K562 (cell line): ENCODE data around the gene SCTR. TPM values are rescaled to one million over a fixed set of nuclear protein-coding genes. Genes with fewer than 3 reads are reported as not detected.

ENCODE experiments used
- NEUROD1 ChIP-seq: fragments of 150-350 bp; IDR thresholded peaks from 2 replicates; pipeline ENCODE4 v1.6.1; 2014; ENCODE audit warnings: borderline replicate concordance, low read length, low read depth; ENCODE audit not compliant: partially characterized antibody
- NR2C2 ChIP-seq, 2 experiments: fragments of 200-800 bp in 1 of 2; sonication (Bioruptor generic) in 1 of 2; sonication (generic) in 1 of 2; formaldehyde crosslinking in 1 of 2; IDR thresholded peaks; 2 replicates each; pipeline versions ENCODE4 v1.6.1 to v1.8.0; 2016 to 2022; ENCODE audit warnings: mild to moderate bottlenecking in 1 of 2, missing compliant biosample characterization in 1 of 2, missing genetic modification characterization in 1 of 2, missing genetic modification reagents in 1 of 2
- RFX1 ChIP-seq: fragments of 450-650 bp; IDR thresholded peaks from 2 replicates; pipeline ENCODE4 v1.6.1; 2016; ENCODE audit warnings: mild to moderate bottlenecking, moderate library complexity
- polyA plus RNA-seq, 8 experiments: library from polyadenylated mRNA; depleted of rRNA in 4 of 8; stranded (reverse) in 5 of 8; unstranded in 3 of 8; fragments of >200 nt; fragmentation: Nextera tagmentation in 2 of 8; fragmentation: Illumina TruSeq in 1 of 8; extraction: Ambion mirVana in 2 of 8; extraction: Trizol in 1 of 8; gene quantifications; 2 replicates each; pipeline versions ENCODE4 v1.2.1 to v1.2.3, GENCODE V29; 2011 to 2014; ENCODE audit warnings: inconsistent platforms in 1 of 8, missing spikeins in 1 of 8
- total RNA-seq, 7 experiments: library from RNA; depleted of rRNA in 6 of 7; stranded (reverse); fragments of >200 nt in 6 of 7; fragmentation: Illumina TruSeq in 2 of 7; extraction: Trizol in 2 of 7; gene quantifications; 2 replicates each; pipeline versions ENCODE4 v1.2.1 to v1.2.3, GENCODE V29; 2011 to 2021; ENCODE audit warnings: low replicate concordance in 1 of 7
- TF ChIP-seq, protein P1 (sequence below), 2 experiments: IDR thresholded peaks in 1 of 2; conservative IDR thresholded peaks in 1 of 2; 2 replicates each; pipeline ENCODE4 v1.6.1; 2016; ENCODE audit warnings: low read depth in 2 of 2, mild to moderate bottlenecking in 1 of 2, missing compliant biosample characterization in 1 of 2, missing genetic modification characterization in 1 of 2, moderate library complexity in 1 of 2
- TF ChIP-seq, protein P2 (sequence below): sonication (generic); formaldehyde crosslinking; IDR thresholded peaks from 2 replicates; pipeline ENCODE4 v1.8.1; 2023; ENCODE audit warnings: mild to moderate bottlenecking, missing genetic modification reagents

The SCTR gene
- total and polyA plus RNA-seq, 9 of the 15 experiments (the other 6 are each of a cell fraction or from before 2014, with no cell fraction given) = not detected

DNA sequence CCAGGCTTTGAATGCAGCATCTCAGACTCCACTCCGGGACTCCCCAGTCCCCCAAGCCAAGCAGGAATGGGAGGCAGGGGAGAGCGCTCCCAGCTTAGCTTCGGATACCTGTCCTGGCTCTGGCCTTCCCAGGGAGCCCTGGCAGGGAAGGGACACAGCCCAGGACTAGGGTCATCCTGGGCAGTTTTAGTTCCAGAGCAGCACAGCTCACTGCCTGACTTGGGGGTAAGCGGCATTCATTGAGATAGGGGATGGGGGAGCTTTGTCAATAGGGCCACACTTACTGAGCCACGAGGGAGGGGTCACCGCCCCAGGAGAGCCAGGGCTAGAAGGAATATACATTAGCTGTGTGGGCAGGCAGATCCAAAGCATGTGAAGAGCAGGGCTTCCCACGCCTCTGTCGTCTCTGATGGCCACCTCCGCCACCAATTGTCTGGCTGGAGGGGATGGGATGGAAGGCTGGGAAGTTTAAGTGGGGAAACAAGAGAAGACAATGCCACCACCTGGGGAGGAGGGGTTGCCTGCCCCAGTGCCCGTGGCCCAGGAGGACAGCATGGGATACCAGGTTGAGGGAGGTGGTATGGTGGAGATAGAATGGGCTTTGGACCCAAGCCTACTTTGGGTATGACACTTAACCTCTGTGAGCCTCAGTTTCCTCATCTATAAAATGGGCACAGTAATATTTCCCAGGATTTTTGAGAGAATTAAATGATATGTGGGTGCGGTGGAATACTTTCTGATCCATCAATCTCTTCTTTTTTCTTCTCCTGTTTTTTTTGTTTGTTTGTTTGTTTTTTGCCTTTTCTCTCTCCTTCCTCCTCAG lies 40.2 kb downstream of the SCTR start (continued):
- TF ChIP-seq, protein P1, sequence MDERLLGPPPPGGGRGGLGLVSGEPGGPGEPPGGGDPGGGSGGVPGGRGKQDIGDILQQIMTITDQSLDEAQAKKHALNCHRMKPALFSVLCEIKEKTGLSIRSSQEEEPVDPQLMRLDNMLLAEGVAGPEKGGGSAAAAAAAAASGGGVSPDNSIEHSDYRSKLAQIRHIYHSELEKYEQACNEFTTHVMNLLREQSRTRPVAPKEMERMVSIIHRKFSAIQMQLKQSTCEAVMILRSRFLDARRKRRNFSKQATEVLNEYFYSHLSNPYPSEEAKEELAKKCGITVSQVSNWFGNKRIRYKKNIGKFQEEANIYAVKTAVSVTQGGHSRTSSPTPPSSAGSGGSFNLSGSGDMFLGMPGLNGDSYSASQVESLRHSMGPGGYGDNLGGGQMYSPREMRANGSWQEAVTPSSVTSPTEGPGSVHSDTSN (CRISPR knock-in tag; IDR thresholded peaks at IDR 0.05; ENCODE audit: low read depth) = no peak
- TF ChIP-seq, protein P1 (tag; conservative IDR thresholded peaks at IDR 0.05; ENCODE audit: low read depth) = no peak
- TF ChIP-seq NEUROD1 = no peak
- no peak for TF ChIP-seq NR2C2 (CRISPR knock-in tag; IDR thresholded peaks at IDR 0.05)
- no peak for TF ChIP-seq NR2C2 (tag; IDR thresholded peaks at IDR 0.05)
- TF ChIP-seq RFX1 = no peak
- TF ChIP-seq, protein P2, sequence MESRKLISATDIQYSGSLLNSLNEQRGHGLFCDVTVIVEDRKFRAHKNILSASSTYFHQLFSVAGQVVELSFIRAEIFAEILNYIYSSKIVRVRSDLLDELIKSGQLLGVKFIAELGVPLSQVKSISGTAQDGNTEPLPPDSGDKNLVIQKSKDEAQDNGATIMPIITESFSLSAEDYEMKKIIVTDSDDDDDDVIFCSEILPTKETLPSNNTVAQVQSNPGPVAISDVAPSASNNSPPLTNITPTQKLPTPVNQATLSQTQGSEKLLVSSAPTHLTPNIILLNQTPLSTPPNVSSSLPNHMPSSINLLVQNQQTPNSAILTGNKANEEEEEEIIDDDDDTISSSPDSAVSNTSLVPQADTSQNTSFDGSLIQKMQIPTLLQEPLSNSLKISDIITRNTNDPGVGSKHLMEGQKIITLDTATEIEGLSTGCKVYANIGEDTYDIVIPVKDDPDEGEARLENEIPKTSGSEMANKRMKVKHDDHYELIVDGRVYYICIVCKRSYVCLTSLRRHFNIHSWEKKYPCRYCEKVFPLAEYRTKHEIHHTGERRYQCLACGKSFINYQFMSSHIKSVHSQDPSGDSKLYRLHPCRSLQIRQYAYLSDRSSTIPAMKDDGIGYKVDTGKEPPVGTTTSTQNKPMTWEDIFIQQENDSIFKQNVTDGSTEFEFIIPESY = no peak
